GM12878 (cell line): ENCODE results near the gene SCMH1. TPM values are rescaled to one million over a fixed set of nuclear protein-coding genes. Genes with fewer than 3 reads are reported as not detected.

Source experiments
- ATAC-seq: fragments of 200-7000 bp; cut with Tn5 transposase; 3 replicates; pipeline ENCODE4 v1.9.1; 2020; ENCODE audit warnings: mild to moderate bottlenecking, moderate library complexity
- BruUV-seq: library from RNA; stranded (reverse); fragments of 400-500 nt; replicated peaks from 2 replicates; lab custom pipeline; 2021; lab: Mats Ljungman, UMichigan
- CTCF ChIA-PET: fragments of 300-600 bp; sonication (Branson Sonifier 250); formaldehyde crosslinking; extraction: SDS; loops from one replicate; lab custom pipeline; 2021; ENCODE audit warnings: inconsistent platforms; lab: Yijun Ruan, JAX
- POLR2A ChIA-PET: fragments of 350-600 bp; formaldehyde crosslinking; extraction: SDS; loops from one replicate; lab custom pipeline; 2021; ENCODE audit warnings: inconsistent platforms; lab: Charles Lee
- RAD21 ChIA-PET: fragments of 300-600 bp; sonication (Branson Sonifier 250); formaldehyde crosslinking; loops from one replicate; lab custom pipeline; 2023; ENCODE audit warnings: antibody characterized with exemption; ENCODE audit not compliant: unreplicated experiment; lab: Charles Lee
- SMC1A ChIA-PET: fragments of 300-600 bp; sonication (Branson Sonifier 250); formaldehyde crosslinking; loops from one replicate; lab custom pipeline; 2023; ENCODE audit not compliant: unreplicated experiment, uncharacterized antibody; lab: Charles Lee
- DNase-seq: peaks from one replicate; pipeline ENCODE4 v3.0.0-alpha.2; 2011; ENCODE audit warnings: low read depth, low spot score
- FAIRE-seq: peaks from 3 replicates; lab custom pipeline; 2011; peaks lifted over from hg19 to GRCh38; lab: Jason Lieb, UNC
- H2AFZ ChIP-seq: 2 replicates; pipeline ENCODE4 v1.6.0; 2011; ENCODE audit warnings: low read depth, low read length, control low read depth; ENCODE audit not compliant: control insufficient read depth
- H3K27ac ChIP-seq: 2 replicates; pipeline ENCODE4 v1.5.1; 2011; ENCODE audit warnings: control low read depth; ENCODE audit not compliant: control insufficient read depth, insufficient read depth
- H3K27me3 ChIP-seq, 2 experiments: replicated peaks in 1 of 2; 2 replicates each; pipeline versions ENCODE4 v1.6.0 to v1.6.1; 2011; ENCODE audit warnings: low read length in 1 of 2; ENCODE audit not compliant: control insufficient read depth in 2 of 2, insufficient read depth in 2 of 2
- H3K36me3 ChIP-seq, 2 experiments: 2 replicates each; pipeline ENCODE4 v1.5.1; 2011; ENCODE audit warnings: low read length in 1 of 2; ENCODE audit not compliant: control insufficient read depth in 2 of 2, insufficient read depth in 2 of 2
- H3K4me1 ChIP-seq: 2 replicates; pipeline ENCODE4 v1.6.1; 2011; ENCODE audit warnings: mild to moderate bottlenecking, low read length, moderate library complexity, mixed read lengths; ENCODE audit not compliant: control insufficient read depth, insufficient read depth
- H3K4me2 ChIP-seq: 2 replicates; pipeline ENCODE4 v1.6.0; 2011; ENCODE audit warnings: control low read depth; ENCODE audit not compliant: control insufficient read depth, insufficient read depth
- H3K4me3 ChIP-seq: fragments of 200-600 bp; sonication (generic); 2 replicates; pipeline ENCODE4 v1.5.1; 2016
- H3K79me2 ChIP-seq: 2 replicates; pipeline ENCODE4 v1.6.0; 2011; ENCODE audit warnings: low read length; ENCODE audit not compliant: control insufficient read depth, insufficient read depth
- H3K9ac ChIP-seq: 2 replicates; pipeline ENCODE4 v1.8.0; 2011; ENCODE audit warnings: low read length, control low read depth, mixed read lengths; ENCODE audit not compliant: control insufficient read depth, insufficient read depth
- H3K9me3 ChIP-seq: replicated peaks from 3 replicates; pipeline ENCODE4 v1.5.1; 2011; ENCODE audit warnings: mild to moderate bottlenecking, low read length; ENCODE audit not compliant: control insufficient read depth, insufficient read depth
- H4K20me1 ChIP-seq: 2 replicates; pipeline ENCODE4 v1.6.0; 2011; ENCODE audit not compliant: control insufficient read depth, insufficient read depth
- BACH1 ChIP-seq: fragments of 450-650 bp; IDR thresholded peaks from 2 replicates; pipeline ENCODE4 v1.6.1; 2017; ENCODE audit warnings: mild to moderate bottlenecking, borderline replicate concordance
- CBFB ChIP-seq: IDR thresholded peaks from 2 replicates; pipeline ENCODE4 v1.6.1; 2016; ENCODE audit warnings: antibody characterized with exemption, low read depth
- CHD2 ChIP-seq: IDR thresholded peaks from 2 replicates; pipeline ENCODE4 v1.6.1; 2011; ENCODE audit warnings: low read depth, low read length, improper control_type of control experiment, borderline replicate concordance
- HDGF ChIP-seq: fragments of 450-650 bp; IDR thresholded peaks from 2 replicates; pipeline ENCODE4 v1.6.1; 2016; ENCODE audit warnings: antibody characterized with exemption
- IRF4 ChIP-seq: IDR thresholded peaks from 2 replicates; pipeline ENCODE4 v1.6.1; 2011; ENCODE audit warnings: low read depth, low read length
- JUNB ChIP-seq: IDR thresholded peaks from 2 replicates; pipeline ENCODE4 v1.6.1; 2016; ENCODE audit warnings: antibody characterized with exemption, mild to moderate bottlenecking
- KDM1A ChIP-seq: fragments of 200-600 bp; sonication (generic); IDR thresholded peaks from 2 replicates; pipeline ENCODE4 v1.6.1; 2016; ENCODE audit warnings: borderline replicate concordance
- MXI1 ChIP-seq: fragments of 150-350 bp; IDR thresholded peaks from 2 replicates; pipeline ENCODE4 v1.6.1; 2011; ENCODE audit warnings: low read depth, mild to moderate bottlenecking, inconsistent platforms, low read length, improper control_type of control experiment
- NFIC ChIP-seq: IDR thresholded peaks from 2 replicates; pipeline ENCODE4 v1.6.1; 2012; ENCODE audit warnings: low read depth, mild to moderate bottlenecking, inconsistent platforms, low read length, moderate library complexity
- PAX8 ChIP-seq: fragments of 450-650 bp; IDR thresholded peaks from 2 replicates; pipeline ENCODE4 v1.6.1; 2017; ENCODE audit warnings: mild to moderate bottlenecking, moderate library complexity
- POLR2AphosphoS2 ChIP-seq: IDR thresholded peaks from 2 replicates; pipeline ENCODE4 v1.6.1; 2011; ENCODE audit warnings: low read depth, mild to moderate bottlenecking, low read length, improper control_type of control experiment, moderate library complexity
- RCOR1 ChIP-seq: conservative IDR thresholded peaks from 2 replicates; pipeline ENCODE4 v1.6.1; 2012; ENCODE audit warnings: low read depth, low read length, improper control_type of control experiment
- REST ChIP-seq: IDR thresholded peaks from 2 replicates; pipeline ENCODE4 v1.6.1; 2012; ENCODE audit warnings: mild to moderate bottlenecking, low read depth, low read length
- RFX5 ChIP-seq: IDR thresholded peaks from 2 replicates; pipeline ENCODE4 v1.6.1; 2011; ENCODE audit warnings: low read depth, low read length, improper control_type of control experiment
- SPI1 ChIP-seq: IDR thresholded peaks from 2 replicates; pipeline ENCODE4 v1.6.1; 2011; ENCODE audit warnings: low read depth, mild to moderate bottlenecking, low read length, moderate library complexity, borderline replicate concordance; ENCODE audit not compliant: insufficient read depth
- WGBS: methylation state at CpG from one replicate; pipeline ENCODE4 v1.1.6; 2016; ENCODE audit warnings: low lambda C conversion rate; ENCODE audit not compliant: insufficient replicate concordance, insufficient coverage; ENCODE audit errors: missing lambda C conversion rate; 5-methylcytosine and 5-hydroxymethylcytosine counted together
- in situ Hi-C: fragments of 300-500 bp; cut with MboI; formaldehyde crosslinking; loops from 9 replicates; pipeline ENCODE4 v1.14.3; 2018; ENCODE audit warnings: mixed read lengths
- intact Hi-C: fragments of 100-400 bp; cut with micrococcal nuclease; formaldehyde crosslinking; loops from one replicate; pipeline ENCODE4 v1.14.2; 2022; ENCODE audit not compliant: unreplicated experiment
- polyA plus RNA-seq, 11 experiments: library from polyadenylated mRNA; depleted of rRNA in 4 of 11; unstranded in 6 of 11; stranded (reverse) in 5 of 11; fragments of >200 nt; fragmentation: Nextera tagmentation in 4 of 11; fragmentation: Illumina TruSeq in 1 of 11; extraction: Ambion mirVana in 4 of 11; extraction: Trizol in 1 of 11; gene quantifications; 1 replicate in 1 of 11; 2 replicates in 10 of 11; pipeline versions ENCODE4 v1.2.1 to v1.2.3, GENCODE V29; 2011 to 2016; ENCODE audit warnings: inconsistent platforms in 2 of 11, missing spikeins in 2 of 11, low read depth in 1 of 11
- total RNA-seq, 4 experiments: library from RNA; depleted of rRNA in 3 of 4; stranded (reverse); fragments of >200 nt in 3 of 4; fragmentation: Illumina TruSeq in 1 of 4; extraction: Trizol in 1 of 4; gene quantifications; 2 replicates each; pipeline versions ENCODE4 v1.2.1 to v1.2.3, GENCODE V29; 2013 to 2021

The SCMH1 gene
- total and polyA plus RNA-seq, 10 of the 15 experiments (the other 5 are each of a cell fraction or from before 2014, with no cell fraction given): 7.5 to 44.1 (median 27.8) TPM

GRCh38 chr1:41110736-41111135, 131.4 kb downstream of the SCMH1 start (continued):
- TF ChIP-seq SPI1 (no peak), RFX5 (no peak), CHD2 (no peak), BACH1 (no peak), IRF4 (no peak), MXI1 (no peak), HDGF (no peak), NFIC (no peak), CBFB (no peak)

GRCh38 chr1:41110286-41110685, 131.8 kb downstream of the SCMH1 start:
- ChIA-PET POLR2A (no interaction called here), CTCF (no interaction called here), RAD21 (no interaction called here), SMC1A (no interaction called here)
- Histone ChIP-seq H4K20me1 (no peaks in the 10 kb centered on the region), H3K4me2 (no peak overlapping the region), H3K27me3 (no peaks in the 10 kb centered on the region), H3K9ac (no peak overlapping the region), H3K4me1 (no peaks in the 10 kb centered on the region), H3K79me2 (no peaks in the 10 kb centered on the region), H2AFZ (no peak overlapping the region), H3K9me3 (no peaks in the 10 kb centered on the region), H3K4me3 (no peak overlapping the region), H3K27ac (no peak overlapping the region), H3K36me3 (peaks cover 2 to 4% of the 10 kb centered on the region in 2 experiments)
- FAIRE-seq: no peak
- intact Hi-C loops (no loop called here), in situ Hi-C loops (no loop called here)
- no peak for DNase-seq
- no peak for ATAC-seq
- WGBS: 94% methylated on average over 1 of the region's 1 CpG
- TF ChIP-seq JUNB (no peak), PAX8 (no peak), REST (no peak), RCOR1 (no peak), KDM1A (no peak), POLR2AphosphoS2 (no peak)
- TF ChIP-seq, all 136 proteins: peak for 0
- BruUV-seq: no TSS peak
